ENCODE measurements around the gene OBSCN. TPM values are rescaled to one million over a fixed set of nuclear protein-coding genes. Genes with fewer than 3 reads are reported as not detected.

OBSCN gene
- total RNA-seq, 1 donor from 2014 or later, result 17.5 TPM

GRCh38 chr1:228309326-228310067 is 101.7 kb downstream of the OBSCN start:
- H4K20me1 ChIP-seq (ENCODE audit: insufficient read depth, low read length), result no peaks in the 10 kb centered on the region
- no peak overlapping the region for H2AFZ ChIP-seq (ENCODE audit: low read depth, low read length)
- FAIRE-seq, result no peak

GRCh38 chr1:228310162-228310792 is 102.4 kb downstream of the OBSCN start:
- TF ChIP-seq CTCF (IDR thresholded peaks at IDR 0.05; ENCODE audit: insufficient read depth, low read depth, low read length) (no peak), EZH2 (IDR thresholded peaks at IDR 0.05; ENCODE audit: insufficient read depth, low read length) (no peak)
- Histone ChIP-seq H3K27me3 (ENCODE audit: insufficient read depth, low read length) (no peaks in the 10 kb centered on the region), H4K20me1 (ENCODE audit: insufficient read depth, low read length) (no peaks in the 10 kb centered on the region), H2AFZ (ENCODE audit: low read depth, low read length) (no peak overlapping the region), H3K9ac (ENCODE audit: low read length) (no peak overlapping the region), H3K9me3 (ENCODE audit: insufficient read depth, low read depth, low read length) (peaks cover 6% of the 10 kb centered on the region), H3K4me2 (ENCODE audit: low read length) (no peak overlapping the region), H3K27ac (ENCODE audit: low read depth, low read length) (no peak overlapping the region), H3K4me3 (ENCODE audit: insufficient read depth, low read depth, low read length) (no peak overlapping the region), H3K36me3 (ENCODE audit: insufficient read depth, low read length) (no peaks in the 10 kb centered on the region), H3K79me2 (ENCODE audit: insufficient read depth, low read length) (no peaks in the 10 kb centered on the region), H3K4me1 (ENCODE audit: insufficient read depth, low read length) (no peaks in the 10 kb centered on the region)
- Mint-ChIP-seq H3K36me3 (ENCODE audit: low read depth, unreplicated experiment) (peaks cover 8% of the 10 kb centered on the region), H3K4me1 (ENCODE audit: low read depth, unreplicated experiment) (peaks cover 4% of the 10 kb centered on the region), H3K4me3 (ENCODE audit: unreplicated experiment) (no peak overlapping the region), H3K27me3 (ENCODE audit: low read depth, unreplicated experiment) (peaks cover 9% of the 10 kb centered on the region), H3K27ac (ENCODE audit: unreplicated experiment) (no peak overlapping the region), H3K9me3 (ENCODE audit: unreplicated experiment) (peaks cover 7% of the 10 kb centered on the region)
- FAIRE-seq (no peak), DNase-seq (ENCODE audit: low read depth) (no peak)

More at GRCh38 chr1:228309326-228310067, 101.7 kb downstream of the OBSCN start:
- no peaks in the 10 kb centered on the region for H3K4me1 Mint-ChIP-seq (ENCODE audit: low read depth, unreplicated experiment)
- no peaks in the 10 kb centered on the region for H3K36me3 ChIP-seq (ENCODE audit: insufficient read depth, low read length)
- H3K4me3 ChIP-seq (ENCODE audit: insufficient read depth, low read depth, low read length), result no peak overlapping the region
- no peaks in the 10 kb centered on the region for H3K79me2 ChIP-seq (ENCODE audit: insufficient read depth, low read length)
- DNase-seq (ENCODE audit: low read depth), result no peak
- H3K27ac ChIP-seq (ENCODE audit: low read depth, low read length), result no peak overlapping the region
- peaks cover 14% of the 10 kb centered on the region for H3K9me3 Mint-ChIP-seq (ENCODE audit: unreplicated experiment)
- H3K27me3 ChIP-seq (ENCODE audit: insufficient read depth, low read length), result no peaks in the 10 kb centered on the region
- no peak overlapping the region for H3K4me3 Mint-ChIP-seq (ENCODE audit: unreplicated experiment)
- TF ChIP-seq EZH2 (IDR thresholded peaks at IDR 0.05; ENCODE audit: insufficient read depth, low read length), result no peak
- TF ChIP-seq CTCF (IDR thresholded peaks at IDR 0.05; ENCODE audit: insufficient read depth, low read depth, low read length), result no peak
- H3K9ac ChIP-seq (ENCODE audit: low read length), result no peak overlapping the region
- H3K36me3 Mint-ChIP-seq (ENCODE audit: low read depth, unreplicated experiment), result peaks cover 13% of the 10 kb centered on the region
- peaks cover 9% of the 10 kb centered on the region for H3K27me3 Mint-ChIP-seq (ENCODE audit: low read depth, unreplicated experiment)
- H3K4me1 ChIP-seq (ENCODE audit: insufficient read depth, low read length), result no peaks in the 10 kb centered on the region
- H3K9me3 ChIP-seq (ENCODE audit: insufficient read depth, low read depth, low read length), result peaks cover 6% of the 10 kb centered on the region
- H3K4me2 ChIP-seq (ENCODE audit: low read length), result no peak overlapping the region
- H3K27ac Mint-ChIP-seq (ENCODE audit: unreplicated experiment), result no peak overlapping the region

DNA sequence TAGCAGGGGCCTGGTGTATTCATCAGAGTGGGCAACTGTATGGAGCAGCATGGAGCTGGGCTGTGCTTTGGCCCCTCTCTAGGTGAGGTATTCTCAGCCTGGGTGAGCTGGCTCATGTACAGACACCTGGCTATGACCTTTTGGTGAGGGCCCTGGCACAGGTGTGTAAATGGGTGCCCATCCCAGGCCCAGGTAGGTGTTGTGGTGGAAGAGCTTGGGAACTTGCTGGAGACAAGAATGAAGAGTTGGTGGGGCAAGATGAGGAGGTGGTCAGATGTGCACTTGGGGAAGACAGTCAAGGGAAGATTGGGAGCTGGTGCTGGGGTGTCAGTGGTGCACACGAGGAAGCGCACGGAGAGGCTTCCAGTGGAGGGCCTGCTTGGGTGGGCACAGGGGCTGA is 103.2 kb downstream of the OBSCN start:
- Histone ChIP-seq H3K36me3 (ENCODE audit: insufficient read depth, low read length) (no peaks in the 10 kb centered on the region), H3K27ac (ENCODE audit: low read depth, low read length) (no peak overlapping the region), H3K9ac (ENCODE audit: low read length) (no peak overlapping the region), H4K20me1 (ENCODE audit: insufficient read depth, low read length) (no peaks in the 10 kb centered on the region), H3K4me1 (ENCODE audit: insufficient read depth, low read length) (no peaks in the 10 kb centered on the region), H3K27me3 (ENCODE audit: insufficient read depth, low read length) (no peaks in the 10 kb centered on the region), H2AFZ (ENCODE audit: low read depth, low read length) (no peak overlapping the region), H3K4me2 (ENCODE audit: low read length) (no peak overlapping the region), H3K79me2 (ENCODE audit: insufficient read depth, low read length) (no peaks in the 10 kb centered on the region), H3K9me3 (ENCODE audit: insufficient read depth, low read depth, low read length) (peaks cover 6% of the 10 kb centered on the region), H3K4me3 (ENCODE audit: insufficient read depth, low read depth, low read length) (no peak overlapping the region)
- H3K27me3 Mint-ChIP-seq (ENCODE audit: low read depth, unreplicated experiment), result peaks cover 9% of the 10 kb centered on the region
- no peak for DNase-seq (ENCODE audit: low read depth)
- peak overlapping the region; percentile 17 for H3K4me3 Mint-ChIP-seq (ENCODE audit: unreplicated experiment)
- H3K36me3 Mint-ChIP-seq (ENCODE audit: low read depth, unreplicated experiment), result peaks cover 8% of the 10 kb centered on the region
- TF ChIP-seq EZH2 (IDR thresholded peaks at IDR 0.05; ENCODE audit: insufficient read depth, low read length), result no peak
- no peak for TF ChIP-seq CTCF (IDR thresholded peaks at IDR 0.05; ENCODE audit: insufficient read depth, low read depth, low read length)
- H3K9me3 Mint-ChIP-seq (ENCODE audit: unreplicated experiment), result peaks cover 7% of the 10 kb centered on the region
- peaks cover 5% of the 10 kb centered on the region for H3K4me1 Mint-ChIP-seq (ENCODE audit: low read depth, unreplicated experiment)
- FAIRE-seq, result no peak
- H3K27ac Mint-ChIP-seq (ENCODE audit: unreplicated experiment), result no peak overlapping the region
